ENCODE measurements around the gene RCOR1. TPM values are rescaled to one million over a fixed set of nuclear protein-coding genes. Genes with fewer than 3 reads are reported as not detected.
"Not testable (repeated sequence)": the region's sequence is repeated elsewhere in the genome, so short reads cannot be mapped to it uniquely, and the experiment has no call there.

RCOR1 gene
- total RNA-seq, 4 donors from 2014 or later = 3.3 to 40.0 (median 19.7) TPM

DNA sequence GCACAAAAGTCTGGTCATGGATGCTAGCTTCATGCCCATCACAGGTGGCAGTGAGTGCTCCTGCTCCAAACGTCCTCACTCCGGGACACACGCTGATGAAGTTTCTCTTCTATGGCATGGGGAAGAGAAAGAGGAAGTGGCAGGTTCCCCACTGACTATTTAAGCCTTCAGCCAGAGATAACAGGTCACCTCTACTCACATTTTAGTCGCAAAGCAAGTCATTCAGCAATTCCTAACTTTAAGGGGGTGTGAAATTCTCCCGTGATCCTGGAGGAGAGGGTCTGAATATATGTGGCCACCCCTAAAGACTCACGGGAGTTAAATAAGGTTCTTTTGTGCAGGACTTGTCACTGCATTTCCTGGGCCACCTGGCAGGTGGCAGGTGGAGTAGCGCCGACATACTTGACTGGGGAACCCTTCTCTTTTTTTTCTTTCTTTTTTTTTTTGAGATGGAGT, 18.8 kb upstream of the RCOR1 start:
- H3K27ac ChIP-seq = no peak overlapping the region
- no peak for TF ChIP-seq POLR2A (IDR thresholded peaks at IDR 0.05)
- TF ChIP-seq, protein P1, sequence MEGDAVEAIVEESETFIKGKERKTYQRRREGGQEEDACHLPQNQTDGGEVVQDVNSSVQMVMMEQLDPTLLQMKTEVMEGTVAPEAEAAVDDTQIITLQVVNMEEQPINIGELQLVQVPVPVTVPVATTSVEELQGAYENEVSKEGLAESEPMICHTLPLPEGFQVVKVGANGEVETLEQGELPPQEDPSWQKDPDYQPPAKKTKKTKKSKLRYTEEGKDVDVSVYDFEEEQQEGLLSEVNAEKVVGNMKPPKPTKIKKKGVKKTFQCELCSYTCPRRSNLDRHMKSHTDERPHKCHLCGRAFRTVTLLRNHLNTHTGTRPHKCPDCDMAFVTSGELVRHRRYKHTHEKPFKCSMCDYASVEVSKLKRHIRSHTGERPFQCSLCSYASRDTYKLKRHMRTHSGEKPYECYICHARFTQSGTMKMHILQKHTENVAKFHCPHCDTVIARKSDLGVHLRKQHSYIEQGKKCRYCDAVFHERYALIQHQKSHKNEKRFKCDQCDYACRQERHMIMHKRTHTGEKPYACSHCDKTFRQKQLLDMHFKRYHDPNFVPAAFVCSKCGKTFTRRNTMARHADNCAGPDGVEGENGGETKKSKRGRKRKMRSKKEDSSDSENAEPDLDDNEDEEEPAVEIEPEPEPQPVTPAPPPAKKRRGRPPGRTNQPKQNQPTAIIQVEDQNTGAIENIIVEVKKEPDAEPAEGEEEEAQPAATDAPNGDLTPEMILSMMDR (IDR thresholded peaks at IDR 0.05) = no peak
- DNase-seq = no peak
- H3K4me3 ChIP-seq = no peak overlapping the region
- no peaks in the 10 kb centered on the region for H3K9me3 ChIP-seq
- no peaks in the 10 kb centered on the region for H3K27me3 ChIP-seq
- intact Hi-C loops (cut with DNase I; ENCODE audit: low total_unique reads) = no loop called here
- no peaks in the 10 kb centered on the region for H3K36me3 ChIP-seq
- no peaks in the 10 kb centered on the region for H3K4me1 ChIP-seq

- Histone ChIP-seq H3K4me1 (no peaks in the 10 kb centered on the region), H3K9me3 (no peaks in the 10 kb centered on the region), H3K4me3 (no peak overlapping the region), H3K36me3 (no peaks in the 10 kb centered on the region), H3K27ac (no peak overlapping the region), H3K27me3 (no peaks in the 10 kb centered on the region)
- TF ChIP-seq, protein P1 (IDR thresholded peaks at IDR 0.05) = no peak
- no peak for TF ChIP-seq POLR2A (IDR thresholded peaks at IDR 0.05)
- intact Hi-C loops (cut with DNase I; ENCODE audit: low total_unique reads) = no loop called here
- DNase-seq = no peak
Observed at GRCh38 chr14:102574281-102575159, 17.9 kb upstream of the RCOR1 start.

DNA sequence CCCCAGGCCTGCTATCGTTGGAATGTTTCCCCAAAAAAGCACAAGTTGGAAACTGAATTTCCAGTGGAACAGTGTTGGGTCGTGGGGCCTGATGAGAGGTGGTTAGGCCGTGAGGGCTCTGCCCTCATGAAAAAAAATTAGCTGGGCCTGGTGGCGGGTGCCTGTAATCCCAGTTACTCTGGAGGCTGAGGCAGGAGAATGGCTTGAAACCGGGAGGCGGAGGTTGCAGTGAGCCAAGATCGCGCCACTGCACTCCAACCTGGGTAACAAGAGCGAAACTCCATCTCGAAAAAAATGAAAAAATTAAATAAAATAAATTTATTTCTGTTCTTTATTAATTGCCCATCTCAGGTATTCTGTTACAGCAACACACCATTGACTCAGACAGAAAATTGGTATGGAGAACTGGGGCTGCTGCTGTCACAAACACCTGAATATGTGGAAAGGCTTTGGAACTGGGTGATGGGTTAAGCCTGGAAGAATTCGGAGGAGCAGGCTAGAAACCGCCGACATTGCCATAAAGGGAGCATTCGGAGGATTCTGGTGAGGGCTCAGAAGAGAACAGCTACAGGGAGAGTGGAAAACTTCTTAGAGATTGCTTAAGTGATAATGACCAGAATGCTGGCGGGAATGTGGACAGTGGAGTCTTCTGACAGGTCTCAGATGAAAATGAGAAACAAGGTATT, 17.1 kb upstream of the RCOR1 start:
- no peaks in the 10 kb centered on the region for H3K36me3 ChIP-seq
- intact Hi-C loops (cut with DNase I; ENCODE audit: low total_unique reads) = no loop called here
- no peak overlapping the region for H3K4me3 ChIP-seq
- no peak for TF ChIP-seq POLR2A (IDR thresholded peaks at IDR 0.05)
- TF ChIP-seq, protein P1 (IDR thresholded peaks at IDR 0.05) = no peak
- no peak overlapping the region for H3K27ac ChIP-seq
- no peaks in the 10 kb centered on the region for H3K27me3 ChIP-seq
- no peaks in the 10 kb centered on the region for H3K4me1 ChIP-seq
- H3K9me3 ChIP-seq = no peaks in the 10 kb centered on the region
- DNase-seq = no peak

- DNase-seq; intact Hi-C loops (cut with DNase I; ENCODE audit: low total_unique reads); H3K36me3 ChIP-seq; H3K9me3 ChIP-seq; H3K4me3 ChIP-seq; H3K4me1 ChIP-seq; H3K27me3 ChIP-seq; H3K27ac ChIP-seq: not testable (repeated sequence)
Observed at GRCh38 chr14:102575846-102576428, 16.5 kb upstream of the RCOR1 start.

DNA sequence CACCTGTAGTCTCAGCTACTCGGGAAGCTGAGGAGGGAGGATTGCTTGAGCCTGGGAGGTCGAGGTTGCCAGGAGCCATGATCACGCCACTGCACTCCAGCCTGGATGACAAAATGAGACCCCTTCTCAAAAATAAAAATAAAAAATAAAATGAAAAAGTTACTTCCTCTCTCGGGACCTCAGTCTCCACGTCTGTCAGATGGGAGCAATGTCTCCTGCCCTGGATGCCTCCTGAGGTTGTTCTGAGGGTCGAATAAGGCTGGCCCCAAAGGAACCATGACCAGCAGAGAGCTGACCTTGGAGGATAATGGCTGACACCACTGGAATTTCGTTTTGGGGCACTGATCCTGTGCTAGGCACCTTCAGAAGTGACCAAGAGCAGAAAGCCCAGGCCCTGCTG, 13.6 kb upstream of the RCOR1 start:
- Histone ChIP-seq H3K4me3 (no peak overlapping the region), H3K36me3 (no peaks in the 10 kb centered on the region), H3K9me3 (no peaks in the 10 kb centered on the region), H3K27ac (no peak overlapping the region), H3K27me3 (no peaks in the 10 kb centered on the region), H3K4me1 (no peaks in the 10 kb centered on the region)
- no peak for TF ChIP-seq POLR2A (IDR thresholded peaks at IDR 0.05)
- TF ChIP-seq, protein P1 (IDR thresholded peaks at IDR 0.05) = no peak
- no peak for DNase-seq
- intact Hi-C loops (cut with DNase I; ENCODE audit: low total_unique reads) = no loop called here
